ENCODE data around the gene CLDN19. TPM values are rescaled to one million over a fixed set of nuclear protein-coding genes. Genes with fewer than 3 reads are reported as not detected.

Gene CLDN19
- polyA plus RNA-seq, 1 donor from 2014 or later: not detected

GRCh38 chr1:42735056-42735455 lies 5.0 kb downstream of the CLDN19 start:
- Histone ChIP-seq H3K27me3 (ENCODE audit: insufficient read depth, low read depth, low read length) (no peaks in the 10 kb centered on the region), H3K9ac (ENCODE audit: low read length) (no peak overlapping the region), H3K27ac (ENCODE audit: low read length) (no peak overlapping the region), H3K9me3 (ENCODE audit: low read length) (no peaks in the 10 kb centered on the region), H3K4me2 (ENCODE audit: low read length) (no peak overlapping the region), H3K9me2 (ENCODE audit: insufficient read depth, low read length) (no peaks in the 10 kb centered on the region), H3K79me2 (replicated peaks; ENCODE audit: insufficient read depth, low read length) (no peaks in the 10 kb centered on the region), H3F3A (ENCODE audit: insufficient read depth, low read length, poor library complexity, severe bottlenecking) (no peaks in the 10 kb centered on the region), H3K36me3 (ENCODE audit: insufficient read depth, low read length) (no peaks in the 10 kb centered on the region), H2AFZ (ENCODE audit: low read depth, low read length) (no peak overlapping the region), H3K4me3 (ENCODE audit: low read length) (no peak overlapping the region), H4K20me1 (ENCODE audit: insufficient read depth) (no peaks in the 10 kb centered on the region)
- TF ChIP-seq MXI1 (conservative IDR thresholded peaks at IDR 0.05; ENCODE audit: poor library complexity, severe bottlenecking): no peak
- no peak for TF ChIP-seq REST (IDR thresholded peaks at IDR 0.05; ENCODE audit: borderline replicate concordance)
- TF ChIP-seq CTCF (IDR thresholded peaks at IDR 0.05; ENCODE audit: poor library complexity, severe bottlenecking): no peak
- no peak for TF ChIP-seq RAD21 (conservative IDR thresholded peaks at IDR 0.05)
- no peak for TF ChIP-seq EP300 (conservative IDR thresholded peaks at IDR 0.05; ENCODE audit: poor library complexity, severe bottlenecking)
- TF ChIP-seq POLR2AphosphoS5 (IDR thresholded peaks at IDR 0.05): no peak
- no peak for TF ChIP-seq EZH2 (IDR thresholded peaks at IDR 0.05; ENCODE audit: borderline replicate concordance, insufficient read depth, low read length, poor library complexity, severe bottlenecking)
- no peak for TF ChIP-seq SMC3 (conservative IDR thresholded peaks at IDR 0.05; ENCODE audit: poor library complexity)
- TF ChIP-seq TAF1 (IDR thresholded peaks at IDR 0.05; ENCODE audit: low read depth): no peak

GRCh38 chr1:42734201-42735035 lies 5.6 kb downstream of the CLDN19 start:
- Histone ChIP-seq H3K27me3 (ENCODE audit: insufficient read depth, low read depth, low read length) (no peaks in the 10 kb centered on the region), H3K27ac (ENCODE audit: low read length) (no peak overlapping the region), H3K9ac (ENCODE audit: low read length) (no peak overlapping the region), H3K4me2 (ENCODE audit: low read length) (no peak overlapping the region), H3K4me3 (ENCODE audit: low read length) (no peak overlapping the region), H4K20me1 (ENCODE audit: insufficient read depth) (no peaks in the 10 kb centered on the region), H3F3A (ENCODE audit: insufficient read depth, low read length, poor library complexity, severe bottlenecking) (no peaks in the 10 kb centered on the region), H2AFZ (ENCODE audit: low read depth, low read length) (no peak overlapping the region), H3K9me3 (ENCODE audit: low read length) (no peaks in the 10 kb centered on the region), H3K9me2 (ENCODE audit: insufficient read depth, low read length) (no peaks in the 10 kb centered on the region), H3K79me2 (replicated peaks; ENCODE audit: insufficient read depth, low read length) (no peaks in the 10 kb centered on the region), H3K36me3 (ENCODE audit: insufficient read depth, low read length) (no peaks in the 10 kb centered on the region)
- TF ChIP-seq REST (IDR thresholded peaks at IDR 0.05; ENCODE audit: borderline replicate concordance) (no peak), MXI1 (conservative IDR thresholded peaks at IDR 0.05; ENCODE audit: poor library complexity, severe bottlenecking) (no peak), CTCF (IDR thresholded peaks at IDR 0.05; ENCODE audit: poor library complexity, severe bottlenecking) (no peak), TAF1 (IDR thresholded peaks at IDR 0.05; ENCODE audit: low read depth) (no peak)

Data from neural cell (in vitro differentiated cells).